GM04504 (cell line): Measurements from ENCODE around the gene TSPAN14.
"Not testable (repeated sequence)": the region's sequence is repeated elsewhere in the genome, so short reads cannot be mapped to it uniquely, and the experiment has no call there.

Source experiments
- DNase-seq: peaks from one replicate; pipeline ENCODE4 v3.0.0-alpha.2; 2012; ENCODE audit warnings: low read depth

TSPAN14 gene

DNA sequence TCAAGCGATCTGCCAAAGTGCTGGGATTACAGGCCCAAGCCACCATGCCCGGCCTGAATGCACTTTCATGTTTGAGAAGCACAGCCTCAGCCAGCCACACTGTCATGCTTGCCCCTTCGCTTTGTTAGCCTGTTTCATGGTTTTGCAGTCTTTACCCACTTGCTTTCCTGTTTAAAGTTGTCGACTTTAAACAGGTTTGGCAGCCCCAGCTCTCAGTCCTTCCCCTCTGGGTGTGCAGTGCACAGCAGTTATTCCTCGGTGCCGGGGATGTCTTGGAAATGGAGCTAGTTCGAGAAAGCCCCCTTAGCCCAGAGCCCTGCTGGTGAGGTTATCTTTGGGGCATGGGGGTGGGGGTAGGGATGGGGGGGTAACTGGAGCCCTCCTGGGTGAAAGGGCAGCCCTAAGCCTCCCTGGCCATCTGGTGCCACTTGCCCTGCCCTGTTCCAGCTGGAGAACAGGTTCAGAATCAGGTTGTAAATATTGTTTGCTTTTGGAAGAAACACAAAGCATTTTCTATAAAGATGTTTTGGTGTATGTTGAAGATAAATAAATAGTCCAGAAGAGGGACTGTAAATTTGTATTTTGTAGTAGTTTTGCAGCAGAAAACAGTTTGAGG lies 14.8 kb downstream of the TSPAN14 start:
- no peak for DNase-seq

DNA sequence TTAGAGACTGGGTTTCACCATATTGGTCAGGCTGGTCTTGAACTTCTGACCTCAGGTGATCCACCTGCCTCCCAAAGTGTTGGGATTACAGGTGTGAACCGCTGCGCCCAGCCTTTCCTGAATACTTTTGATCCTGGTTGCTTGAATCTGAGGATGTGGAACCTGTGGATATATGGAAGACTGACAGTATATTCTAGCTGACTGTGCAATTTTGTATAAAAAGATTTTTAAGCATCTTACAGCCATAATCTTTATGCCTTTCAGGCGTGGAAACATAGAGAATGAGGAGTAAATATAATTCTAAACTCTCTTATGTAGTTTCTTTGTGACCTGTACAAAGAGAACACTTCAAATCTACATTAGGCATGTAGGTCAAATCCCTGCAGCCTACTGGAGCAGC lies 16.2 kb downstream of the TSPAN14 start:
- DNase-seq: no peak

- DNase-seq: no peak
Measured at GRCh38 chr10:80471001-80471400, 16.9 kb downstream of the TSPAN14 start.

DNA sequence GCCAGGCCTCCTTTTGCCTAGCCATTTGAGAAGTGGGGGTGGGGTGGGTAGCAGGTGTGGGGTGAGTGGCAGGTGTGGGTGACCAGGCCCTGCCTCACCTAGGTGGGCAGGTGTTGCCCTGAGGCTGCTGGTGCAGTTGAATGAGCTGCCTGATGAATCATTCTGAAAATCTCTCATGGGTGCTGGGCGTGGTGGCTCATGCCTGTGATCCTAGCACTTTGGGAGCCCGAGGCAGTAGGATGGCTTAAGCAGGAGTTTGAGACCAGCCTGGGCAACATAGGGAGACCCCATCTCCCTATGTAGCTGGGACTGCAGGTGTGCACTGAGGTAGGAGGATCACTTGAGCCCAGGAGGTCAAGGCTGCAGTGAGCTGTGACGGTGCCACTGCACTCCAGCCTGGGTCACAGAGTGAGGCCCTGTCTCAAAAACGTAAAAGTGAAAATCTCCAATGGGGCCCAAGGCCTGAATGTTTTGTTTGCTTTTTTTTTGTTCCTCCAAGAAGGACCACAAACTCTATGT lies 17.7 kb downstream of the TSPAN14 start:
- no peak for DNase-seq

DNA sequence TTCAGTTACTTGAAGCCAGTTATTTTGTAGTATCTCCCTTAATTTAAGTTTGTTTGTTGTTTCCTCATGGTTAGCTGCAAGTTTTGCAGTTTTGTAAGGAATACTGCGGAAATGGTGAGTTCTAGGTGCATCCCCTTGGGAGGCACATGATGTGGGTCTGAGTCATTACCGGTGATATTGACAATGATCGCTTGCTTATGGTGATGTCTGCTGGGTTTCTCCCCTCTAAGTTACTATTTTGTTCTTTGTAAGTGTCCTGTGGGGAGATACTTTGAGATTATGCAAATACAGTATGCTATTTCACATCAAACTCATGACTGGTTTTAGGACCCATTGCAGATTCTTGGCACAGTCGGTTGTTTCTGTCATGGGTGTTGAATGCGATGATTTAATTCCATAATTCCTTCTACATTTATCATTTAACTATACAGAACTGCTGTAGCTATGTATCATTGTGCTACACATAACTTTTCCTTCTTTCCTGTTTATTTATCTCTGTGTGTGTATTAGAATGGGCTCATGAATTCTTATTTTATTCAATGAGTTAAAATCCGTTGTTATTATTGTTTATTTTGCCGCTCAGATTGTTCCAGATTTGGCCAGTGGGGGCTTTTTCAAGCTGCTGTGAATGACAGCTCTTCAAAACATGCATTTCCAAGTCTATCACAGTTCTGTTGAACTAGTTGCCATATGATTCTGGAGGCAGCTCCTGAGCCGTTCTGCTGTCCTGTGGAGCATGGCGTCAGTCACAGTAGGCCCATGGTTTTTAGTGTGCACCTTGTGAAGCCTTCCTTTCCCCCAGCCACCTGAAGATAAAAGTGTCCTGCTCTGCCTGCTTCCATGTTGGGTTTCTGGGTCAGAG lies 18.4 kb downstream of the TSPAN14 start:
- no peak for DNase-seq

DNA sequence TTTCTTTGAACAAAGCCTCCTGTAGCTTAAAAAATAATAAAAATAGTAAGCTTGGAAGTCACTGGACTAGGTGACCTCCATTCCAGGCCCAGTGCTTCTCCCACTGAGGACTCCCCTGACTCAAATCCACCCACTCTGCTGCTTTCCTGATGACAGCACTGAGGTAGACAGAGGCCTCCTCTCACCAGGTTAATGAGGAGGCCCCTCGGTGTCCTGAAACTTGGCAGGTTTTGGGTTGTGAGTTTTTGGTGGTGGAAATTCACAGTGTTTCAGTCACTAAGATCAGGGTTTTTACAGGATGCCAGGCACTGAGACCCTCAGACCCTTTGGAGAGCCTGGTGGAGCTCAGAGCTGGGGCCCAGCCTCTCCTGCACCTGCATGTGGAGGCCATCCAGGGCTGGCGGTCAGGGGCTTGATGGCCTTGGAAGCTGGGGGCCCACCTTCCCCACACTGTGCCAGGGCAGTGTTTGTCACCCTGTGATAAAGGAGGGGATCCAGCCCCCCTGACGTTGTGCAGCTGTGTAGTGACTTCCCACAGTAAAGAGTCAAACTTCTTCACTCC lies 19.1 kb downstream of the TSPAN14 start:
- no peak for DNase-seq

- DNase-seq: no peak
Measured at GRCh38 chr10:80473692-80474596, 19.8 kb downstream of the TSPAN14 start.

DNA sequence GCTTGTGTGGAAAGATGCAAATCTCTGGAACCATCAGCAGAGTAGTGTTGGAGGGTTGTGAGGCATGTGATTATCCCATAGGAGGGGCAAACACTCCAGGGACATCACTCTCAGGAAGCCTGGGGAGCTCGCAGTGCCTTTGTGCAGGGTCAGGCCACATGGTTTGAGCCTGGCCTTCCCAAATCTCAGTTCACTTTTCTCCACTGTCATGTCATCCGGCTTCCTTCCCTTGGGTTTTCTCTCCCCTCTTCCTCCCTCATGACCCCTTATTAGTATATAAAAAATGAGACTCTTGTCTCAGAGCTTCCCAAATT lies 20.4 kb downstream of the TSPAN14 start:
- DNase-seq: no peak

GRCh38 chr10:80474941-80475340 lies 20.8 kb downstream of the TSPAN14 start:
- no peak for DNase-seq

GRCh38 chr10:80475641-80476040 lies 21.5 kb downstream of the TSPAN14 start:
- DNase-seq: not testable (repeated sequence)

GRCh38 chr10:80476685-80477084 lies 22.6 kb downstream of the TSPAN14 start:
- DNase-seq: no peak

- DNase-seq: no peak
Measured at GRCh38 chr10:80477813-80478212, 23.7 kb downstream of the TSPAN14 start.

DNA sequence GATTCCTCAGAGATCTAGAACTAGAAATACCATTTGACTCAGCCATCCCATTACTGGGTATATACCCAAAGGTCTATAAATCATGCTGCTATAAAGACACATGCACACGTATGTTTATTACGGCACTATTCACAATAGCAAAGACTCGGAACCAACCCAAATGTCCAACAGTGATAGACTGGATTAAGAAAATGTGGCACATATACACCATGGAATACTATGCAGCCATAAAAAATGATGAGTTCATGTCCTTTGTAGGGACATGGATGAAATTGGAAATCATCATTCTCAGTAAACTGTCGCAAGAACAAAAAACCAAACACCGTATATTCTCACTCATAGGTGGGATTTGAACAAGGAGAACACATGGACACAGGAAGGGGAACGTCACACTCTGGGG lies 26.3 kb downstream of the TSPAN14 start:
- not testable (repeated sequence) for DNase-seq

- DNase-seq: no peak
Measured at GRCh38 chr10:80480852-80481251, 26.7 kb downstream of the TSPAN14 start.

GRCh38 chr10:80484243-80484642 lies 30.1 kb downstream of the TSPAN14 start:
- DNase-seq: no peak

- no peak for DNase-seq
Measured at GRCh38 chr10:80484676-80485075, 30.6 kb downstream of the TSPAN14 start.

GRCh38 chr10:80485076-80485945 lies 31.2 kb downstream of the TSPAN14 start:
- no peak for DNase-seq

DNA sequence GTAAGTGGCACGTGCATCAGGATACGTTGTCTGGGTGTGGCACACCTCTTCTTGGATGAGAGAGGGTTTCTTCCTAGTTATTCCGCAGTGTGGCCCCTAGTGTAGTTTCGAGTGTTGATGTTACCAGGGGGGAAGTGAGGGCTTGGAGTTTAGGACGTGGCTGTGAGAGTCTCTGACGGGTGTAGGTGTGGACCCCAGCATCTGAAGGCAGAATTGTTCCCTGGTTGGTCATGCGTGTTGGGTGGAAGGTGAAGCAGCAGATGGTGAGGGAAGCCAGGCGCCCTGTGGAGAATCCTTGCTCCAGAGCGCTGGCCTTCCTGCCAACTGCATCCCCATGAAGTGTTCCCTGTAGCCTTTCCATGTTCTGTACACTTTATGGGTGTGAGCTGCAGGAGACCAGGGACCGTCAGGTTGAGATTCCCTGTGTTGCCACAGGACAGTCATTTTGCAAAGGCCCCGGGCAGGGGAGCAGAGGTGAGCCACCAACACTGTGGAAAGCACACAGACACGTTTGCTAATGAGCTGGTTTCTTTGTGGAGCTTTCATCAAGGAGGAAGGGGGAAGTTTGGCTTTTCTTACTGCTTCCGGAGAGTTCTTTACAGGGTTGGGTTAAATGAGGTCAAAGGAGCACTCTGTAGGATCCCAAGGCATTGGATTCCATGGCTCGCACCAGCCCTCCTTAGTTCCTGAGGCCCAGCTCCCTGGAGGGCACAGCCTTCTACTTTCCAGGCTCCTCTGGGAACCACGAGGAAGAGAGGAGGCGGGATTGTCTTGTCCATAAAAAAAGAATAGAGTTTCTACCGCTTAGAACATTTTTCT lies 32.0 kb downstream of the TSPAN14 start:
- DNase-seq: no peak

- no peak for DNase-seq
Measured at GRCh38 chr10:80486785-80487420, 32.8 kb downstream of the TSPAN14 start.

GRCh38 chr10:80487421-80487785 lies 33.3 kb downstream of the TSPAN14 start:
- DNase-seq: no peak
